ENCODE data around the gene RAET1G.

GRCh38 chr6:149938571-149939355 is 15.8 kb upstream of the RAET1G start:
- TF ChIP-seq POLR2A (IDR thresholded peaks at IDR 0.05; ENCODE audit: low read depth, low read length), result no peak
- no peak for TF ChIP-seq CTCF (IDR thresholded peaks at IDR 0.05; ENCODE audit: extremely low read depth in 1 of 2, insufficient read depth in 1 of 2, low read depth in 1 of 2, low read length in 2 of 2)

All from endothelial cell of umbilical vein (primary cell).